Activated T-helper 1 cell treated with Interleukin-2 at 50 U/mL for 16 hours (primary cell): ENCODE data around the gene DERL3.

Source experiments
- DNase-seq: peaks from one replicate; pipeline ENCODE4 v3.0.0-alpha.2; 2020; ENCODE audit warnings: low read depth

DERL3 gene

DNA sequence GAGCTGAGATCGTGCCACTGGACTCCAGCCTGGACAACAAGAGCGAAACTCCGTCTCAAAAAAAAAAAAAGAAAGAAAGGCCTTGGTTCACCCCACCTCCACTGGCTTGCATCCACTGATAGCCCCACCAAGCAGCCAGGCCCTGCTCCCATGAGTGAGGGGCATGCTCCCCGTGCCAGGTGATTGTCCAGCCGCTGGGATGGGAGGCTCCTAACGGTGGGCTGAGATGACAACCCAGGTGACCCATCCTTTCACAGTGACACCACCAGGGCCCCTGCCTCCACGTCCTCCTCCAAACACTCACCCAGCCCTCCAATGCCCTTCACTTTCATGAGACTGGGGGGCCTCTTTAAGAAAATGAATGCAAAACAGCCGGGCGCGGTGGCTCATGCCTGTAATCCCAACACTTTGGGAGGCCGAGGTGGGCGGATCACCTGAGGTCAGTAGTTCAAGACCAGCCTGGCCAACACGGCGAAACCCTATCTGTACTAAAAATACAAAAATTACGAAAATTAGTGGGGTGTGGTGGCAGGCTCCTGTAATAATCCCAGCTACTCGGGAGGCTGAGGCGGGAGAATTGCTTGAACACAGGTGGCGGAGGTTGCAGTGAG is 8.6 kb upstream of the DERL3 start:
- DNase-seq = no peak

GRCh38 chr22:23846081-23846469 is 7.3 kb upstream of the DERL3 start:
- no peak for DNase-seq

DNA sequence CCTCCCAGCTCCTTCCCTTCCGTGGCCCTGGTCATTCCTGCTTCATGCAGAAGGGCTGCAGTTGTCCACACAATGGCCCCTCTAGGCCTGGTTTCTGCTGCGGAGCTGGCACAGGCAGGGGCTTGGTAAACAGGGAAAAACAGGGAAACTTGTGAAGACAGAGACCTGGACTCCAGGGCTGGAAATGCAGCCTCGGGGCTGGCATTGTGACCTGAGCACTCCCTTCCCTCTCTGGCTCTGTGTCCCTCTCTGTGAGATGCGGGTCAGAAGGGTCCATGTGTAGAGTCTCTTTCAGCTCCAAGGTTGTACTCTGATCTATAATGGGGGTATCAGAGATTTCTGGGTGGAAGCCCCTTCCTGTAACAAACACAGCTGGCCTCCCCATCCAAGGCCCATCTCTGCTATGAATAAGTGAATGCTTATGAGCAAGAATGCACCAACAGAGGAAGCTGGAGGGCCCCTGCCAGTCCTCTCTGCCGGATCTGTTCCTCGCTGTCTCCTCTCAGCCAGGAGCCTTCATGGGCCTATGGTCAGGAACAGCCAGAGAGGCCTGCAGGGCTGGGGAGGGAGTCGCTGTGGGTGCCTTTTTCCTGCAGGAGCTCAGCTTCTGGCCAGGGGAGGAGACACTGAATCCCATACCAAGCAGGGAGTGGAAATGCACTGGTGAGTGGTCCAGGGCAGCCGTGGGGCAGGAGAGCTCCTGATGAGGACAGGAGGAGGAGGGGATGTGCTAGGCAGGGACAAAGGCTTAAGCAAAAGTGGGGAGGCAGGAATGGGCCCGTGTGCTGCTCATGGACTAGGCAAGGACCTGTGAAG is 6.7 kb upstream of the DERL3 start:
- no peak for DNase-seq

GRCh38 chr22:23844739-23845202 is 6.0 kb upstream of the DERL3 start:
- DNase-seq = no peak

GRCh38 chr22:23842599-23842998 is 3.8 kb upstream of the DERL3 start:
- no peak for DNase-seq

- no peak for DNase-seq
Measured at GRCh38 chr22:23841736-23842445, 3.1 kb upstream of the DERL3 start.

- no peak for DNase-seq
Measured at GRCh38 chr22:23841292-23841691, 2.5 kb upstream of the DERL3 start.

- DNase-seq = no peak
Measured at GRCh38 chr22:23840026-23840425, 1.2 kb upstream of the DERL3 start.

DNA sequence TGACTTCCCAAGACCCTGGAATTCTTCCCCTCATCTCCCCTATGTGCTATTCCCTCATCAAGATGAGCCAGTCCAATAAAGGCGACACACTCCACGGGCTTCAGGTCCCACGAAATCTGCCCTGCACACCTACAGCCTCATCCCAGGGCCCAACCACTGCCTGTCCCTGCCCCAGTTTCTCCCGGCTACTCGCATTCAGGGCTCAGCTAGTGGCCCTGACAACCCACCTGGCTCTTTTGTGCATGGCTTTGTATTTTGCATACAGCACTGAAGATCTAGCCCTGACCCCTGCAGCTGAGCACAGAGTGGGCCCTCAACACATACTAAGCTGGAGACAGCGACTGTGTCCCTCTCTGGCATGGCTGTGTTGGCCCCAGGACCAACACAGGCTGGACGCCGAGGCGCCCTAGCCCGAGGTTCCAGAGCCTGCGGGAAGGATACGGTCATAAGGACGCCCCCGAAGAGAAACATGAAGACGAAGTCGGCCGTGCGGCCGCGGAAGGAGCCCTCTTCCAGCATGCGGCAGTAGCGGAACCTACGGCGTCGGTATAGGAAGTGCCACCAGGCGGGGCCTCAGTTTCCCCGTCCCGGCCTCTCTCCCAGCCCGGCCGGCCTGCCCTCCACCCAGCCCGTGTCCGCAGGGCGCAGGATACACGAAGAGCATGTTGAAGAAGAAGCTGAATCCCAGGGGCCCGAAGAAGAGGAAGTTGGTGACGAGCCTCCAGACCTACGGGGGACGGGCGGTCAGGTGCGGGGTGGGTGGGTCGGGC is 710 bp downstream of the DERL3 start:
- no peak for DNase-seq

DNA sequence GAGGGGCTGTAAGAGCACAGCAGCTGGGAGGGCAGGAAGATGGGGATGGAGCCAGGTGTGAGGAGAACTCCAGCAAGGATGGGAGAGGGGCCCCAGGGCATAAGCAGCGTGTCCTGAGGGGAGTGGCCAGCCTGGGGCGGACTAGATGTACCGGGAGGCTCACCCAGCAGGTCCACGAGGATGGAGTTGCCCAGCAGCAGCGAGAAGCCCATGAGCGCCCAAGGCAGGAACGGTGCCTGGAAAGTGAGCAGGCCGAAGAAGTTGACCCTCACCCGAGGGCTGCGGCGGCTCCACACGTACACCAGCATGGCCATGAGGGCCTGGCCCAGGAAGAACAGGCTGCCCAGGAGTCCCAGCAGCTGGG is 1.3 kb downstream of the DERL3 start:
- no peak for DNase-seq

DNA sequence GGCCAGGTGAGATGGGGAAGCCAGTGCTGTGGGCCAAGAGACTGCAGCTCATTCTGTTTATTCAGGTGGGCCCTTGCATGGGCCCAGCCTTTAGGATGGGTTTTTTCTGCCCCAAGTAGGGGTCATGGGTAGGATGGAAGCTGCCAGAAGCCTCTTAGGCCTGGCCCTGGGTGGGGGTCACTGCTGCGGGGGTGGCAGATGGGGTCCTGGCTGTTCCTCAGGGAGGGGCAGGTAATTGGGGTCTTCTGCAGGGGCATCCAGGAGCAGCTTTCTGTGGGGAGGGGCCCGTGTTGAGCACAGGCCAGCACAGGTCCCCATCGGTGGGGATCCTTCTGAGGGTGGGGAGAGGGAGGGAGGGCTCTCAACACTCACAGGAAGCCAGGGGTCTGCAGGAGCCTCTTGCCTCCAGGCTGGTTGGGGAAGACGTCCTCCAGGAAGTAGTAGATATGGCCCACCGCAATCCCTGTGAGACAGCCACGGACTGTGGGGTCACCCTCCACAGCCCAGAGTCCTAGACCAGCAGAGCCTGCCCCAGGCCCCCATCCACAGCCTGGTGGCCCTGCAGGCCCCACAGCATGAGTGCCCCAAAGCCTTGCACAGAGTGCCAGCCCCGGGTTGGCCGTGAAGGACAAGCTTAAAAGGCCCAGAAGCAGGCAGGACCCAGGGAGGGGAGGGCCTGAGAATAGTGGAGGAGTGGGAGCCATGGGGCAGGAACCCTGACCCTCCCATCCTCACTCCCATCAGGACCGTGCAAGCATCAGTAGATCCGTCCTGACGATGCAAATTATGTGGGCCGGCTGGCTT is 1.9 kb downstream of the DERL3 start:
- no peak for DNase-seq

DNA sequence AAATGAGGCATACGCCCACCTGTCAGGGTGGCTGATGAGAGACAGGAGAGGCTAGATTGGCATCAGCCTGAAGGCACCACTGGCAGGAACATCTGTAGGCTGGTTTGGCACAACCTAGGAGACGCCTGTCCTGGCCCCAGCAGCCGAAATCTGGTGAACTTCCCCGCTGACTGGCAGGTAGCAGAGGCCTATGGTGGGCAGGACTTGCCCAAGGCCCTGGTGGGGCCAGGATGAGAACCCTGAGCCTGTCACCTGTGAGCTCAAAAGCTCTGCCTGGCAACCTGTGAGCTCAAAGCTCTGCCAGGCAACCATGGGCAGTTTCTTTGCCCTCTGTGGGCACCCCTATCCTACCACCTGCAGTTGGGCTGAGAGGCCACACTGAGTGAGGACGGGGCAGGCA is 2.5 kb downstream of the DERL3 start:
- DNase-seq = no peak

GRCh38 chr22:23835484-23836144 is 3.2 kb downstream of the DERL3 start:
- no peak for DNase-seq

DNA sequence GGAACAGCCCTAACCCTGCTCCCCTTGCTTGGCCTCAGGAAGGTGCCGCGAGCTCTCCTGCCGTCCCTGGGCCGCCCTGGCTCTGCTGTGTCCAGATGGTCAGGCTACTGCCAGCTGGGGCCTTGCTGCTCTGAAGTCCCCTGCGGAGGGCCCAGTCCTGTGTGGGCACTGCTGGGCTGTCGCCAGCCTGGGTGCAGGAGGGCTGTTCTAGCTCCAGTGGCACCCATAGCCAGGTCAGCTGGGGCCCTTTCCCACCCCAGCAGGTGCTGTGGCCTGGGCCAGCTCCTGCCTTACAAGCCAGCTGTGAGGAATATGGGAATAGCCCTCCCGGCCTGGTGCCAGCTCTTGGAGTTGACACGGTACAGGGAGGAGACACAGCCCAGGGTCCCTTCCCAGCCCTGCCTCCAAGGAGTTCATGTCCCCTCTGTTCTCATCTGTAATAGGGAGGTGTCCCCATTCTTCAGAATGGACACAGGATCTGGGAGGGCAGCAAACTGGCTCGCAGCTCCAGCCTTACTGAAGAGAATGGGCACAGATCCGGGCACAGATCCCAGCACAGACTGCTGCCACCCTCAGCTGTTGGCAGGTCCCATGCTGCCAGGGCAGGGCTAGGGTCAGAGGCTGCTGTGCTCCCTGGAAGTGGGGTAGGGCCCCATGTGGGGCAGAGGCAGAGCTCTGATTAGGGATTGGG is 3.9 kb downstream of the DERL3 start:
- no peak for DNase-seq

DNA sequence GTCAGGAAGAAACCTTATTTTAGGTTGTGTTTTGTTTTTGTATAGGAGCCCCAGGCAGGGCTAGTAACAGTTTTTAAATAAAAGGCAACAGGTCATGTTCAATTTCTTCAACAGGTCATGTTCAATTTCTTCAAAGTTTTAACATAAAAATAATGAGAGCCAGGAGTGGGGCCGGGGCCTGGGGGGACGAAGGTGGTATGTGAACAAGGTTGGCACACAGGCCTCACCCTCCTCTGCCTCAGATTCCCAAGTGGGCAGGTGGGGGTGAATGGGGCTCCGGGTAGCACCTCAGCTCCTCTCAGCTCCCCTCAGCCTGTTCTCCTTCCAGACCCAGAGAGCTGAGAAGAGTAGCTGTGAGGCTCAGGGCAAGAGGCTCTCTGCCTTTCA is 4.4 kb downstream of the DERL3 start:
- no peak for DNase-seq

- DNase-seq = no peak
Measured at GRCh38 chr22:23833911-23834317, 4.9 kb downstream of the DERL3 start.

DNA sequence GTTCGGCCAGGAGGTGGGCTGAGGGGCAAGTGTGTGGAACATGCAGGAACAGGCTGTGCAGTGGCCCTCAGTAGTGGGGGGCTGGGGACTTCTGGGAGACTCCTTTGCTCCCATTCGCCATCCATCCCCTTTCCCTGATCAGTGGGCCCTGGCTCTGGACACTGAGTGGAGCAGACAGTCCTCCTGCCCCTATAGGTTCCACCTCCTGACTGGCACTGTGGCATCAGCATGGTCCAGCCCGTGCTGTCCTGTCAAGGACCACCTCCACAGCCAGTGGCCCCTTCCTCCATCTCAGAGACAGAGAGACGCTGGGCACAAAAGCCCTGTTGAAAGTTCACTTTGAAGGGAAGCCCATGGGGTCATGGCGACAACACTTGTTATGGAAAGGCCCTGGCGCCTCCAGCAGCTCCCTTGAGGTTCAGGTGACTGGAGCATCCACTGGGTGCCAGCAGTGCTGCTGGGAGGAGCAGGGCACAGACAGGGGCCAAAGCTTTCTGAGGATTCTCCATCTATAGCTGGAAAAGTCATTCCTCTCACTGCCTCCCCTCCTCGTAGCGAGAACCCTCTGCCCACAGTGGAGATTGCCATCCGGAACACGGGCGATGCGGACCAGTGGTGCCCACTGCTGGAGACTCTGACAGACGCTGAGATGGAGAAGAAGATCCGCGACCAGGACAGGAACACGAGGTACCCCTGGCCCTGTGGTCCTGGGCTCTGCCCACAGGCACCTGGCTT is 5.6 kb downstream of the DERL3 start:
- DNase-seq = no peak

DNA sequence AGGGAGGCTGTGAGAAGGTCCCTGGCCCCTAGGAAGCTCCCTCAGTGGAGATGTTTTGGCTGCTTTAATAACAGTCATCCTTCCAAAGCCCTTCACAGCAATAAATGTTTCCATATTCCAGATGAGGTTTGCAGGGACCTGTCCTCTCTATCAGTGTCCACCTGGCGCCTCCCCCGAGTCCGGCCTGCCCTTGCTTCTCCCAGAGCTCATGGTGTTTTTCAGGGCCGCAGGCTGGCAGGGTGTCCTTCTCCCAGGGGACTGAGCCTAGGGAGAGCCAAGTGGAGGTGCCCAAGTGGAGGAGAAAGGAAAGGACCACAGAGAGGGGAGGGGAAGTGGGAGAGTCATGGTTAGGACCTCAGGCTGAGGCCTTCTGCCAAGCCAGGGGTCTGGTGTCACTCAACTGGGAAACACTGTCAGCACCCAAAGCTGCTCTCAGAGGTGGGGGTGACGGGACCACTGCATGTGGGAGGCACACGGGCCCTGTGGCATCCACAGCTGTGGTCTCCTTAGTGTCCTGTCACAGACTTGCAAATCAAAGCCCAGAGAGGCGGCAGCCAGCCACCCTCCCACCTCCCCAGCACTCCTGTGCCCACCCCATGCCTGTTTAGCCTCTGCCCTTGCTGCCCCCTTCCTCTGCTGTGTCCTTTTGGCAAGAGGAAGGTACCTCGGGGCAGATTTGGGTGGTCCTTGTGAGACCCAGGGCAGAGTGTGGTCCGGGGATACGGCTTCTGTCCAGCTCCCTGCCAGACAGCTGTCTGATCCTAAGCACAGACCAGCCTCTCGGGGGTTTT is 6.4 kb downstream of the DERL3 start:
- DNase-seq = no peak

DNA sequence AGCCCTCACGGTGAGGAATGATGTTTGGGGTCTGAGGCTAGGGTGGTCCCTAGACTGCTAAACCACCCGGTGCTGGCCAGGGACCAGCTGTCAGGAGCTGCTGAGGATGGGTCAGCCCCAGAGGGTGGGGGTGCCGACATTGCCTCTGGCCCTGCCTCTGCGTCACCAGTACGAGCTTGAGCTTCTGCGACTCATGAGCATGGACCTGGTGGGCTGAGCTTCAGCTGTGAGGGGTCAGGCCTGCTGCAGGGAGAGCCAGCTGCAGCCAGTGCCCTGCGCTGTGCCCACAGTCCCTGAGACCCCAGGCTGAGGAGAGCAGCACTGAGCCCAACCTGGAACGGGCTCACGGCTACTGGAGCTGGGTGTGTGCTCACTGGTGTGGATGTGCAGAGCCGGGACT is 7.0 kb downstream of the DERL3 start:
- DNase-seq = no peak
